Measurements from ENCODE around the gene GIMAP8.

GIMAP8 gene

GRCh38 chr7:150407588-150408392 is 42.6 kb upstream of the GIMAP8 start:
- CTCF ChIA-PET = interaction anchor here (0.6 kb wide), 1 partner anchor 92 kb away, joined by 3 read pairs; no protein-coding TSS in a partner anchor
- DNase-seq (ENCODE audit: low spot score) = no peak
- peak overlapping the region; percentile 74 for H3K27ac ChIP-seq
- no peak for TF ChIP-seq CTCF (conservative IDR thresholded peaks at IDR 0.05; ENCODE audit: low read depth)
- POLR2A ChIA-PET (ENCODE audit: low non-redundant PET) = no interaction called here

GRCh38 chr7:150408393-150409299 is 41.8 kb upstream of the GIMAP8 start:
- peak overlapping the region; percentile 9; the same call in 1 of the 2 replicates for H3K27ac ChIP-seq

GRCh38 chr7:150409300-150410030 is 41.0 kb upstream of the GIMAP8 start:
- no peak for TF ChIP-seq CTCF (conservative IDR thresholded peaks at IDR 0.05; ENCODE audit: low read depth)
- peak overlapping the region; percentile 9; the same call in 1 of the 2 replicates for H3K27ac ChIP-seq
- ChIA-PET CTCF (no interaction called here), POLR2A (ENCODE audit: low non-redundant PET) (no interaction called here)
- no peak for DNase-seq (ENCODE audit: low spot score)

More at GRCh38 chr7:150408393-150409299, 41.8 kb upstream of the GIMAP8 start:
- ChIA-PET POLR2A (ENCODE audit: low non-redundant PET) (no interaction called here), CTCF (no interaction called here)
- TF ChIP-seq CTCF (conservative IDR thresholded peaks at IDR 0.05; ENCODE audit: low read depth) = no peak
- DNase-seq (ENCODE audit: low spot score) = no peak

GRCh38 chr7:150410131-150410530 is 40.3 kb upstream of the GIMAP8 start:
- POLR2A ChIA-PET (ENCODE audit: low non-redundant PET) = no interaction called here
- no peak for TF ChIP-seq CTCF (conservative IDR thresholded peaks at IDR 0.05; ENCODE audit: low read depth)
- no peak for DNase-seq (ENCODE audit: low spot score)
- CTCF ChIA-PET = no interaction called here
- H3K27ac ChIP-seq = no peak overlapping the region

DNA sequence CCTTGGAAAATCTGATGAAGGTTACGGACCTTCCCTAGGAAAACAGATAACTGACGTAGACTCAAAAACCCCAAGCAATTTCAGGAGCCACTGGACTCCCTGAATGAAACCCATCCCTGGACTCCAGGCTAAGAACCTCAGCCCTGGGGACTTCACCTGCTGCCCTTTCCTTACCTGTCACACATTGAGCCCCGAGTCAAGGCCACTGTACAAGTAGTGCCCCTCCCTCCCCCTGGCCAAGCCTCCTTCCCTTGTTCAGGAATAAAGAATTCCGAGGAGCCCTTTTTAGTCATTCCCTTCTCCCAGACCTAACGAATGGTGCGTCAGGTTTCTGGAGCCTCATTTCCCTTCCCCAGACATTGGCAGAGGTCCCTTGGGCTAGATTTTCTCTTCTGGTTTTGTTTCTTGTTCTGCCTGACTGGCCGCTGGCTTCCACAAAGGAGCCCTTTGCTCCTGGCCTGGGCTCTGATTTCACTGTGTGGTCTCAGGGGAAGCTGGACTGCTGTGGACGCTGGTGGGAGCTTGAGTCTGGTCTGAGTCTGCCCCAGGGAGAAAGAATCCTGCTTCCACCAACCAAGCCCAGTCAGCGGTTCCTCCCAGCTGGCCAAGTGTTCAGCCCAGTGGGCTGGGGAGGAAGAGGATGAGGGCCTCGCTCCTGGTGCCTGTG is 39.6 kb upstream of the GIMAP8 start:
- no peak for DNase-seq (ENCODE audit: low spot score)
- TF ChIP-seq CTCF (conservative IDR thresholded peaks at IDR 0.05; ENCODE audit: low read depth) = no peak
- H3K27ac ChIP-seq = 0 out of 2 replicates have a peak overlapping the region, but pooled peaks have one; percentile 4
- POLR2A ChIA-PET (ENCODE audit: low non-redundant PET) = no interaction called here
- CTCF ChIA-PET = no interaction called here
